Caco-2 (cell line): ENCODE results near the gene BAZ2A. TPM values are rescaled to one million over a fixed set of nuclear protein-coding genes. Genes with fewer than 3 reads are reported as not detected.

Experiments used
- BruUV-seq: library from RNA; stranded (reverse); fragments of 400-500 nt; replicated peaks from 2 replicates; lab custom pipeline; 2021; lab: Mats Ljungman, UMichigan
- CTCF ChIA-PET: fragments of 300-600 bp; sonication (Branson Sonifier 250); formaldehyde crosslinking; loops from one replicate; lab custom pipeline; 2022; ENCODE audit warnings: antibody characterized with exemption; lab: Charles Lee
- POLR2A ChIA-PET: fragments of 300-600 bp; sonication (Branson Sonifier 250); formaldehyde crosslinking; loops from one replicate; lab custom pipeline; 2022; ENCODE audit warnings: antibody characterized with exemption; lab: Charles Lee
- DNase-seq, 2 experiments: peaks; one replicate each; pipeline versions ENCODE4 v3.0.0 to v3.0.0-alpha.2; 2020 to 2022
- H3K27me3 ChIP-seq: replicated peaks from 2 replicates; pipeline ENCODE4 v1.6.0; 2011; ENCODE audit warnings: low read length; ENCODE audit not compliant: control insufficient read depth, insufficient read depth
- H3K36me3 ChIP-seq: 2 replicates; pipeline ENCODE4 v1.5.1; 2011; ENCODE audit warnings: low read length; ENCODE audit not compliant: control insufficient read depth, insufficient read depth
- H3K4me1 ChIP-seq: fragments of 250-450 bp; sonication (Bioruptor Pico); 2 replicates; pipeline ENCODE4 v1.5.1; 2020; ENCODE audit warnings: mild to moderate bottlenecking
- H3K4me3 ChIP-seq: 2 replicates; pipeline ENCODE4 v1.5.1; 2011; ENCODE audit warnings: low read depth, mild to moderate bottlenecking, control low read depth, low read length
- H3K9me3 ChIP-seq: fragments of 250-450 bp; sonication (Bioruptor Pico); 2 replicates; pipeline ENCODE4 v1.5.1; 2020; ENCODE audit warnings: mild to moderate bottlenecking, moderate library complexity
- H3K27ac Mint-ChIP-seq: one replicate; pipeline ENCODE4 v1.8.0; 2022; ENCODE audit warnings: mixed read lengths; ENCODE audit not compliant: unreplicated experiment
- H3K27me3 Mint-ChIP-seq: one replicate; pipeline ENCODE4 v1.8.0; 2022; ENCODE audit warnings: mixed read lengths; ENCODE audit not compliant: insufficient read depth, unreplicated experiment
- H3K36me3 Mint-ChIP-seq: one replicate; pipeline ENCODE4 v1.8.0; 2022; ENCODE audit warnings: mild to moderate bottlenecking, mixed read lengths; ENCODE audit not compliant: insufficient read depth, unreplicated experiment
- H3K4me1 Mint-ChIP-seq: one replicate; pipeline ENCODE4 v1.8.0; 2022; ENCODE audit warnings: low read depth, mixed read lengths; ENCODE audit not compliant: unreplicated experiment
- H3K4me3 Mint-ChIP-seq: one replicate; pipeline ENCODE4 v1.8.0; 2022; ENCODE audit warnings: mild to moderate bottlenecking, moderate library complexity, mixed read lengths; ENCODE audit not compliant: unreplicated experiment
- H3K9me3 Mint-ChIP-seq: one replicate; pipeline ENCODE4 v1.8.0; 2022; ENCODE audit warnings: mixed read lengths; ENCODE audit not compliant: unreplicated experiment
- intact Hi-C: fragments of 100-400 bp; cut with micrococcal nuclease; formaldehyde crosslinking; loops from one replicate; pipeline ENCODE4 v1.10.0; 2022; ENCODE audit not compliant: unreplicated experiment
- total RNA-seq: library from RNA; stranded (reverse); gene quantifications from 2 replicates; pipeline ENCODE4 v1.2.3, GENCODE V29; 2022
- TF ChIP-seq, protein P1 (sequence below), 2 experiments: fragments of 200-600 bp in 1 of 2; IDR thresholded peaks; 1 replicate in 1 of 2; 2 replicates in 1 of 2; pipeline versions ENCODE4 v1.5.1 to v1.8.0; 2011 to 2022; ENCODE audit warnings: antibody characterized with exemption in 1 of 2, control low read depth in 1 of 2, inconsistent platforms in 1 of 2, low read depth in 1 of 2, low read length in 1 of 2, mild to moderate bottlenecking in 1 of 2, moderate library complexity in 1 of 2; ENCODE audit not compliant: insufficient read depth in 1 of 2, severe bottlenecking in 1 of 2, unreplicated experiment in 1 of 2

The BAZ2A gene
- total RNA-seq, 1 experiment from 2014 or later = 104 TPM

DNA sequence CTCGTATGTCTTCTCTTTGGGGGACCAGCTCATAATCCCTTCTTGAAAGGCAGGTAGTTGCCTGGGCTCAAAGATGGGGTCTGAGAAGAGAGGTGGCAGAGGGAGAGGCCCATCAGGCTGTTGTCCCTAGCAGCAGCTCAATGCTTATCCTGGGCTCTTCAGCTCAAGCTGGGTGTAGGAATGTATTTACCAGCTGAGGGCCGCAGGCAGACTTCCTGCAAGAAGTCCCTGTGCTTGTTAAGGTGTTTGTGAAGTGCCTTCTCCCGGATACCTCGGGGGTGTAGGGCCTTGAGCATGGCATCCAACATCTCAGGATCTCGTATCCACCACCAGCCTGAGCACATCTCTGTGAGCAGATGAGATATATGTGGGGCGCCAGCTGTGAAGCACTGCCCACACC is 29.4 kb downstream of the BAZ2A start:
- H3K27me3 Mint-ChIP-seq = no peaks in the 10 kb centered on the region
- no peaks in the 10 kb centered on the region for H3K9me3 Mint-ChIP-seq
- POLR2A ChIA-PET = no interaction called here
- Histone ChIP-seq H3K36me3 (peaks cover 7% of the 10 kb centered on the region), H3K4me1 (no peaks in the 10 kb centered on the region), H3K27me3 (no peaks in the 10 kb centered on the region), H3K9me3 (no peaks in the 10 kb centered on the region), H3K4me3 (no peak overlapping the region)
- TF ChIP-seq, protein P1, sequence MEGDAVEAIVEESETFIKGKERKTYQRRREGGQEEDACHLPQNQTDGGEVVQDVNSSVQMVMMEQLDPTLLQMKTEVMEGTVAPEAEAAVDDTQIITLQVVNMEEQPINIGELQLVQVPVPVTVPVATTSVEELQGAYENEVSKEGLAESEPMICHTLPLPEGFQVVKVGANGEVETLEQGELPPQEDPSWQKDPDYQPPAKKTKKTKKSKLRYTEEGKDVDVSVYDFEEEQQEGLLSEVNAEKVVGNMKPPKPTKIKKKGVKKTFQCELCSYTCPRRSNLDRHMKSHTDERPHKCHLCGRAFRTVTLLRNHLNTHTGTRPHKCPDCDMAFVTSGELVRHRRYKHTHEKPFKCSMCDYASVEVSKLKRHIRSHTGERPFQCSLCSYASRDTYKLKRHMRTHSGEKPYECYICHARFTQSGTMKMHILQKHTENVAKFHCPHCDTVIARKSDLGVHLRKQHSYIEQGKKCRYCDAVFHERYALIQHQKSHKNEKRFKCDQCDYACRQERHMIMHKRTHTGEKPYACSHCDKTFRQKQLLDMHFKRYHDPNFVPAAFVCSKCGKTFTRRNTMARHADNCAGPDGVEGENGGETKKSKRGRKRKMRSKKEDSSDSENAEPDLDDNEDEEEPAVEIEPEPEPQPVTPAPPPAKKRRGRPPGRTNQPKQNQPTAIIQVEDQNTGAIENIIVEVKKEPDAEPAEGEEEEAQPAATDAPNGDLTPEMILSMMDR (IDR thresholded peaks at IDR 0.05; ENCODE audit: insufficient read depth in 1 of 2, low read depth in 1 of 2, low read length in 1 of 2, severe bottlenecking in 1 of 2, unreplicated experiment in 1 of 2) = no peak
- no peak overlapping the region for H3K27ac Mint-ChIP-seq
- BruUV-seq = no TSS peak
- CTCF ChIA-PET = interaction anchor here (1.8 to 2.4 kb wide), 2 partner anchors 10 to 36 kb away, joined by 4 to 21 read pairs; no protein-coding TSS in a partner anchor
- no peaks in the 10 kb centered on the region for H3K4me1 Mint-ChIP-seq
- DNase-seq = no peak
- intact Hi-C loops = no loop called here
- no peak overlapping the region for H3K4me3 Mint-ChIP-seq
- H3K36me3 Mint-ChIP-seq = peaks cover 97% of the 10 kb centered on the region

DNA sequence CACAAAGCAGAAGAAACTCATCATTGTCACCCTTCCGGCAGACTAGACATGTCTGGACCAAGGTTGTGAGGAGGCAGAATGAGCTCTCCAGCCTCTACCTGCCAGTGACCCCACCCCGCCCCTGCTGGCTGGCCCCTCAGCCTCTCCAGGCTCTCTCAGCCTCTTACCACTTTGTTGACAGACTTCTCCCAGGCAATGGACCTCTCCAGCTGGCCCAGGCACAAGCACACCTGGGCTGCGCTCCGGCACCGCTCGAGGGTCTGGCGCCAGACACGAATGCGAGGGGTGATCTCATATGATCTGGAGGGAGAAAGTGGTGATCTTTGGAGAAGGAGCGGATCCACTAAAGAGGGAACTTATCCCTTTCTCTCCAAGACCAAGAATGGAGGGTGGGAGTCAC is 30.3 kb downstream of the BAZ2A start:
- Mint-ChIP-seq H3K4me3 (no peak overlapping the region), H3K27me3 (no peaks in the 10 kb centered on the region), H3K4me1 (peaks cover 2% of the 10 kb centered on the region), H3K36me3 (peaks cover 95% of the 10 kb centered on the region), H3K27ac (no peak overlapping the region), H3K9me3 (no peaks in the 10 kb centered on the region)
- intact Hi-C loops = no loop called here
- DNase-seq = no peak
- CTCF ChIA-PET = no interaction called here
- H3K27me3 ChIP-seq = no peaks in the 10 kb centered on the region
- H3K36me3 ChIP-seq = peaks cover 5% of the 10 kb centered on the region
- no peaks in the 10 kb centered on the region for H3K4me1 ChIP-seq
- no peaks in the 10 kb centered on the region for H3K9me3 ChIP-seq
- no peak overlapping the region for H3K4me3 ChIP-seq
- POLR2A ChIA-PET = no interaction called here
- TF ChIP-seq, protein P1 (IDR thresholded peaks at IDR 0.05; ENCODE audit: insufficient read depth in 1 of 2, low read depth in 1 of 2, low read length in 1 of 2, severe bottlenecking in 1 of 2, unreplicated experiment in 1 of 2) = no peak
- no TSS peak for BruUV-seq

- Histone ChIP-seq H3K4me3 (no peak overlapping the region), H3K4me1 (no peaks in the 10 kb centered on the region), H3K36me3 (peaks cover 5% of the 10 kb centered on the region), H3K9me3 (no peaks in the 10 kb centered on the region), H3K27me3 (no peaks in the 10 kb centered on the region)
- Mint-ChIP-seq H3K4me1 (peaks cover 10% of the 10 kb centered on the region), H3K9me3 (no peaks in the 10 kb centered on the region), H3K36me3 (peaks cover 95% of the 10 kb centered on the region), H3K27me3 (no peaks in the 10 kb centered on the region), H3K27ac (no peak overlapping the region), H3K4me3 (no peak overlapping the region)
- no TSS peak for BruUV-seq
- no peak for DNase-seq
- ChIA-PET POLR2A (no interaction called here), CTCF (interaction anchor here (0.6 kb wide), 1 partner anchor 241 kb away, joined by 4 read pairs; no protein-coding TSS in a partner anchor)
- TF ChIP-seq, protein P1 (IDR thresholded peaks at IDR 0.05; ENCODE audit: insufficient read depth in 1 of 2, low read depth in 1 of 2, low read length in 1 of 2, severe bottlenecking in 1 of 2, unreplicated experiment in 1 of 2) = no peak
- intact Hi-C loops = no loop called here
These were observed 31.1 kb downstream of the BAZ2A start for GRCh38 chr12:56599041-56599440.
